Keratinocyte (primary cell): Measurements from ENCODE around the gene AGTPBP1. TPM values are rescaled to one million over a fixed set of nuclear protein-coding genes. Genes with fewer than 3 reads are reported as not detected.

ENCODE experiments used
- DNase-seq: peaks from one replicate; pipeline ENCODE4 v3.0.0-alpha.2; 2011; ENCODE audit warnings: low read depth, missing footprints, low spot score
- FAIRE-seq: peaks from 2 replicates; lab custom pipeline; 2011; peaks lifted over from hg19 to GRCh38; lab: Jason Lieb, UNC
- H2AFZ ChIP-seq: 2 replicates; pipeline ENCODE4 v1.6.0; 2012; ENCODE audit warnings: low read length, control low read depth, inconsistent platforms; ENCODE audit not compliant: control insufficient read depth
- H3K27ac ChIP-seq: 2 replicates; pipeline ENCODE4 v1.5.1; 2011; ENCODE audit warnings: low read length; ENCODE audit not compliant: control insufficient read depth, insufficient read depth
- H3K27me3 ChIP-seq: 3 replicates; pipeline ENCODE4 v1.6.0; 2011; ENCODE audit warnings: low read length; ENCODE audit not compliant: control insufficient read depth, insufficient read depth; ENCODE audit errors: extremely low read depth
- H3K36me3 ChIP-seq, 2 experiments: 2 replicates in 1 of 2; 3 replicates in 1 of 2; pipeline ENCODE4 v1.5.1; 2011; ENCODE audit warnings: low read length in 2 of 2, mild to moderate bottlenecking in 1 of 2; ENCODE audit not compliant: control insufficient read depth in 2 of 2, insufficient read depth in 2 of 2; ENCODE audit errors: extremely low read depth in 1 of 2
- H3K4me1 ChIP-seq: 3 replicates; pipeline ENCODE4 v1.5.1; 2011; ENCODE audit warnings: low read length; ENCODE audit not compliant: control insufficient read depth, insufficient read depth; ENCODE audit errors: extremely low read depth
- H3K4me2 ChIP-seq: 3 replicates; pipeline ENCODE4 v1.6.0; 2011; ENCODE audit warnings: low read depth, low read length; ENCODE audit not compliant: control insufficient read depth, insufficient read depth; ENCODE audit errors: extremely low read depth
- H3K4me3 ChIP-seq, 3 experiments: fragments of 200-600 bp in 1 of 3; sonication (generic) in 1 of 3; 2 replicates in 2 of 3; 3 replicates in 1 of 3; pipeline ENCODE4 v1.5.1; 2011 to 2016; ENCODE audit warnings: low read length in 3 of 3, mild to moderate bottlenecking in 3 of 3, control low read depth in 2 of 3, inconsistent platforms in 1 of 3, low read depth in 1 of 3, mixed read lengths in 1 of 3, mixed run types in 1 of 3, moderate library complexity in 1 of 3; ENCODE audit not compliant: control insufficient read depth in 2 of 3, insufficient read depth in 2 of 3; ENCODE audit errors: extremely low read depth in 1 of 3
- H3K79me2 ChIP-seq: 2 replicates; pipeline ENCODE4 v1.6.0; 2012; ENCODE audit warnings: low read length; ENCODE audit not compliant: control insufficient read depth, insufficient read depth
- H3K9ac ChIP-seq: 3 replicates; pipeline ENCODE4 v1.6.0; 2011; ENCODE audit warnings: low read length; ENCODE audit not compliant: control insufficient read depth, insufficient read depth; ENCODE audit errors: extremely low read depth
- H3K9me1 ChIP-seq: 3 replicates; pipeline ENCODE4 v1.6.0; 2011; ENCODE audit warnings: low read length; ENCODE audit not compliant: control insufficient read depth, insufficient read depth; ENCODE audit errors: extremely low read depth
- H3K9me3 ChIP-seq: 2 replicates; pipeline ENCODE4 v1.5.1; 2012; ENCODE audit warnings: low read depth, low read length; ENCODE audit not compliant: control insufficient read depth
- H4K20me1 ChIP-seq: 3 replicates; pipeline ENCODE4 v1.6.0; 2011; ENCODE audit warnings: low read length; ENCODE audit not compliant: control insufficient read depth, insufficient read depth; ENCODE audit errors: extremely low read depth
- CTCF ChIP-seq, 3 experiments: IDR thresholded peaks in 1 of 3; conservative IDR thresholded peaks in 1 of 3; optimal IDR thresholded peaks in 1 of 3; 2 replicates in 2 of 3; 3 replicates in 1 of 3; pipeline versions ENCODE3 to v1.5.1; 2011; ENCODE audit warnings: low read length in 3 of 3, mild to moderate bottlenecking in 3 of 3, moderate library complexity in 2 of 3, control low read depth in 1 of 3, inconsistent platforms in 1 of 3; ENCODE audit not compliant: insufficient read depth in 2 of 3; ENCODE audit errors: extremely low read depth in 1 of 3
- EZH2 ChIP-seq: IDR thresholded peaks from one replicate; pipeline ENCODE4 v1.6.1; 2012; ENCODE audit warnings: inconsistent platforms, mild to moderate bottlenecking, low read length, moderate library complexity
- dilution Hi-C: fragments of 300-500 bp; cut with MboI; formaldehyde crosslinking; loops from one replicate; pipeline ENCODE4 v1.7.0; 2020; ENCODE audit warnings: low sequenced_read_pairs; ENCODE audit not compliant: extremely low pct_ligation_motif_present
- polyA plus RNA-seq, 5 experiments: library from polyadenylated mRNA; depleted of rRNA in 3 of 5; stranded (reverse) in 3 of 5; stranded (forward) in 1 of 5; unstranded in 1 of 5; fragments of >200 nt; gene quantifications; 1 replicate in 1 of 5; 2 replicates in 3 of 5; 3 replicates in 1 of 5; pipeline versions ENCODE4 v1.2.1 to v1.2.3, GENCODE V29; 2011 to 2012; ENCODE audit warnings: missing spikeins in 2 of 5, low read depth in 1 of 5, low replicate concordance in 1 of 5

Gene AGTPBP1
- polyA plus RNA-seq, 1 donor (not counting 4 experiments of a cell fraction or from before 2014, with no cell fraction given) = 11.1 TPM

DNA sequence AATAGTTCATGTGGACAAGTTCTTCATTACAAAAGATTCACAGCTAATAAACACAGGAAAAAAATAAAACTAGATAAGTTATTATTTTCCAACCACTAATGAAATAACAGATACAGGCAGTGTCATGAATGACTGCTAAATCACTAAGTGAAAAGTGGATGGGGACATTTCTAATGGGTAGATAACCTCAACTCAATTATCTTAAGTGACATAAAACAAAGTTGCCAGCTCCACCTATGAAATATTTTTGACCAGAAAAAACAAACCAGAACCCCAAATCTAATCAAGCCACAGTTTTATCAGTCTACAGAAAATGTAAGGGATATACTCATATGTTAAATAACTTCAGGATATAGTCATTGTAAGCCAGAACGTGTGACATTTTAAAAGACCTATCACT is 74.4 kb downstream of the AGTPBP1 start:
- Histone ChIP-seq H3K4me1 (no peaks in the 10 kb centered on the region), H3K9ac (no peak overlapping the region), H3K4me3 (no peak overlapping the region), H3K9me3 (no peaks in the 10 kb centered on the region), H3K4me2 (no peak overlapping the region), H3K27me3 (no peaks in the 10 kb centered on the region), H3K36me3 (no peaks in the 10 kb centered on the region), H4K20me1 (no peaks in the 10 kb centered on the region), H3K27ac (no peak overlapping the region), H3K9me1 (no peaks in the 10 kb centered on the region), H3K79me2 (no peaks in the 10 kb centered on the region), H2AFZ (no peak overlapping the region)
- FAIRE-seq (no peak), DNase-seq (no peak)
- dilution Hi-C loops = no loop called here
- TF ChIP-seq CTCF (optimal IDR thresholded peaks at IDR 0.05 in 1 of 3, IDR thresholded peaks at IDR 0.05 in 1 of 3, conservative IDR thresholded peaks at IDR 0.05 in 1 of 3; ENCODE audit: extremely low read depth in 1 of 3, insufficient read depth in 2 of 3, low read length in 3 of 3) = no peak
- TF ChIP-seq EZH2 = no peak

GRCh38 chr9:85666086-85666485 is 75.7 kb downstream of the AGTPBP1 start:
- Histone ChIP-seq H3K79me2 (no peaks in the 10 kb centered on the region), H3K36me3 (no peaks in the 10 kb centered on the region), H3K9ac (no peak overlapping the region), H3K27ac (no peak overlapping the region), H3K4me3 (no peak overlapping the region), H3K4me1 (no peaks in the 10 kb centered on the region), H3K4me2 (no peak overlapping the region), H4K20me1 (no peaks in the 10 kb centered on the region), H3K27me3 (no peaks in the 10 kb centered on the region), H3K9me1 (no peaks in the 10 kb centered on the region), H2AFZ (no peak overlapping the region), H3K9me3 (no peaks in the 10 kb centered on the region)
- TF ChIP-seq CTCF (optimal IDR thresholded peaks at IDR 0.05 in 1 of 3, IDR thresholded peaks at IDR 0.05 in 1 of 3, conservative IDR thresholded peaks at IDR 0.05 in 1 of 3; ENCODE audit: extremely low read depth in 1 of 3, insufficient read depth in 2 of 3, low read length in 3 of 3) (no peak), EZH2 (no peak)
- dilution Hi-C loops = no loop called here
- FAIRE-seq (no peak), DNase-seq (no peak)
